Kidney epithelial cell (primary cell): ENCODE results near the gene UBE2Q1. TPM values are rescaled to one million over a fixed set of nuclear protein-coding genes. Genes with fewer than 3 reads are reported as not detected.
A peak's percentile ranks its signal among the peaks of the same experiment; 100 is the strongest.

ENCODE experiments used
- DNase-seq: peaks from one replicate; pipeline ENCODE4 v3.0.0-alpha.2; 2010; ENCODE audit warnings: low read depth
- H3K27me3 ChIP-seq: 2 replicates; pipeline ENCODE4 v1.6.0; 2011; ENCODE audit warnings: low read length; ENCODE audit not compliant: control insufficient read depth, insufficient read depth
- H3K36me3 ChIP-seq: 2 replicates; pipeline ENCODE4 v1.5.1; 2011; ENCODE audit warnings: low read length; ENCODE audit not compliant: control insufficient read depth, insufficient read depth
- H3K4me3 ChIP-seq: 2 replicates; pipeline ENCODE4 v1.5.1; 2011; ENCODE audit warnings: low read depth, mild to moderate bottlenecking, control low read depth, low read length
- total RNA-seq: library from RNA; depleted of rRNA; stranded (reverse); fragments of >200 nt; gene quantifications from 2 replicates; pipeline ENCODE4 v1.2.3, GENCODE V29; 2015
- TF ChIP-seq, protein P1 (sequence below): IDR thresholded peaks from 2 replicates; pipeline ENCODE4 v1.5.1; 2011; ENCODE audit warnings: mild to moderate bottlenecking, moderate library complexity, low read length, control low read depth, inconsistent platforms; ENCODE audit not compliant: insufficient read depth, poor library complexity, severe bottlenecking

The UBE2Q1 gene
- 42.7 and 46.5 TPM in 2 replicates for total RNA-seq

- Histone ChIP-seq H3K27me3 (no peaks in the 10 kb centered on the region), H3K4me3 (peak within 1 kb of the TSS; percentile 85), H3K36me3 (peaks cover 2% of the 10 kb centered on the region)
- TF ChIP-seq, protein P1, sequence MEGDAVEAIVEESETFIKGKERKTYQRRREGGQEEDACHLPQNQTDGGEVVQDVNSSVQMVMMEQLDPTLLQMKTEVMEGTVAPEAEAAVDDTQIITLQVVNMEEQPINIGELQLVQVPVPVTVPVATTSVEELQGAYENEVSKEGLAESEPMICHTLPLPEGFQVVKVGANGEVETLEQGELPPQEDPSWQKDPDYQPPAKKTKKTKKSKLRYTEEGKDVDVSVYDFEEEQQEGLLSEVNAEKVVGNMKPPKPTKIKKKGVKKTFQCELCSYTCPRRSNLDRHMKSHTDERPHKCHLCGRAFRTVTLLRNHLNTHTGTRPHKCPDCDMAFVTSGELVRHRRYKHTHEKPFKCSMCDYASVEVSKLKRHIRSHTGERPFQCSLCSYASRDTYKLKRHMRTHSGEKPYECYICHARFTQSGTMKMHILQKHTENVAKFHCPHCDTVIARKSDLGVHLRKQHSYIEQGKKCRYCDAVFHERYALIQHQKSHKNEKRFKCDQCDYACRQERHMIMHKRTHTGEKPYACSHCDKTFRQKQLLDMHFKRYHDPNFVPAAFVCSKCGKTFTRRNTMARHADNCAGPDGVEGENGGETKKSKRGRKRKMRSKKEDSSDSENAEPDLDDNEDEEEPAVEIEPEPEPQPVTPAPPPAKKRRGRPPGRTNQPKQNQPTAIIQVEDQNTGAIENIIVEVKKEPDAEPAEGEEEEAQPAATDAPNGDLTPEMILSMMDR: no peak
- no peak for DNase-seq
Measured at GRCh38 chr1:154557939-154558719, at the start of gene UBE2Q1. UBE2Q1 (minus strand) TSS chr1:154558662; CDS start chr1:154558553, 109 bp downstream.

- peak within 1 kb of the TSS; percentile 53 for H3K4me3 ChIP-seq
- TF ChIP-seq, protein P1: no peak
- no peaks in the 10 kb centered on the region for H3K27me3 ChIP-seq
- H3K36me3 ChIP-seq: no peaks in the 10 kb centered on the region
- DNase-seq: peak; percentile 85
Measured at GRCh38 chr1:154607609-154608396, 49.3 kb upstream of the UBE2Q1 start, which contains the start of gene ADAR. ADAR (minus strand) TSS chr1:154608186; CDS start chr1:154608006, 180 bp downstream.

DNA sequence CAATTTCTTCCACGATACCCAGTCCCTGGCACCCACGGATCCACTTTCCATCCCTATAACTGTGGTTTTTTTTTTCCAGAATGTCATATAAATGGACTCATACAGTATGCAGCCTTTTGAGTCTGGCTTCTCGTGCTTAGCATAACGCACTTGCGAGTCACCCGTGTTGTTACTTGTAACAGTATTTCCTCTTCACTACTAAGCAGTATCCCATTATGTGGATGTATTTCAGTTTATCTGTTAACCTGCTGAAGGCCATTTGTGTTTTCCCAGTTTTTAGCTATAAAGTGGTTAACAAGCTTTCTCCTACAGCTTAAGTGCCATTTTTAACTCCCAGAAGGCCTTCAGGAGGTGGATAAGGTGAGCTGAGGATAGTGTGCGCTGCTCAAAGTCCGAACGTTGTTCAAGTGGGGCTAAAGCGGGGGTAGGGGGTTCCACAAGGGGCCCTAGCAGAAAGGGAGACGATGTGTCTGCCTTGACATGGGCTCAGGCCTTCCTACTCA is 48.7 kb upstream of the UBE2Q1 start:
- DNase-seq: no peak
- no peaks in the 10 kb centered on the region for H3K36me3 ChIP-seq
- TF ChIP-seq, protein P1: no peak
- H3K27me3 ChIP-seq: no peaks in the 10 kb centered on the region
- peak overlapping the region; percentile 53 for H3K4me3 ChIP-seq

- TF ChIP-seq, protein P1: no peak
- Histone ChIP-seq H3K36me3 (peaks cover 4% of the 10 kb centered on the region), H3K4me3 (no peak overlapping the region), H3K27me3 (no peaks in the 10 kb centered on the region)
- no peak for DNase-seq
Measured at GRCh38 chr1:154605534-154605933, 47.1 kb upstream of the UBE2Q1 start.

GRCh38 chr1:154603317-154603716 is 44.9 kb upstream of the UBE2Q1 start:
- no peak overlapping the region for H3K4me3 ChIP-seq
- peaks cover 4% of the 10 kb centered on the region for H3K36me3 ChIP-seq
- TF ChIP-seq, protein P1: no peak
- no peak for DNase-seq
- no peaks in the 10 kb centered on the region for H3K27me3 ChIP-seq
